ENCODE measurements around the gene FEN1.

Gene FEN1

GRCh38 chr11:61795459-61795858 lies 2.7 kb downstream of the FEN1 start:
- no peak for DNase-seq (ENCODE audit: low read depth)

GRCh38 chr11:61795876-61796526 lies 3.3 kb downstream of the FEN1 start:
- DNase-seq (ENCODE audit: low read depth): no peak

- DNase-seq (ENCODE audit: low read depth): no peak
Observed at GRCh38 chr11:61797263-61797944, 4.7 kb downstream of the FEN1 start.

- DNase-seq (ENCODE audit: low read depth): no peak
Observed at GRCh38 chr11:61799665-61800284, 7.1 kb downstream of the FEN1 start.

- DNase-seq (ENCODE audit: low read depth): no peak
Observed at GRCh38 chr11:61800331-61801281, 7.9 kb downstream of the FEN1 start.

- no peak for DNase-seq (ENCODE audit: low read depth)
Observed at GRCh38 chr11:61802605-61803004, 9.9 kb downstream of the FEN1 start.

- DNase-seq (ENCODE audit: low read depth): no peak
Observed at GRCh38 chr11:61803889-61804647, 11.4 kb downstream of the FEN1 start.

GRCh38 chr11:61805146-61805545 lies 12.4 kb downstream of the FEN1 start:
- DNase-seq (ENCODE audit: low read depth): no peak

- no peak for DNase-seq (ENCODE audit: low read depth)
Observed at GRCh38 chr11:61806785-61807184, 14.1 kb downstream of the FEN1 start.

- DNase-seq (ENCODE audit: low read depth): no peak
Observed at GRCh38 chr11:61810671-61811175, 18.0 kb downstream of the FEN1 start.

GRCh38 chr11:61811831-61812230 lies 19.1 kb downstream of the FEN1 start:
- DNase-seq (ENCODE audit: low read depth): no peak

- DNase-seq (ENCODE audit: low read depth): no peak
Observed at GRCh38 chr11:61812736-61813411, 20.2 kb downstream of the FEN1 start.

GRCh38 chr11:61814247-61814957 lies 21.7 kb downstream of the FEN1 start:
- DNase-seq (ENCODE audit: low read depth): no peak

- DNase-seq (ENCODE audit: low read depth): no peak
Observed at GRCh38 chr11:61814958-61815789, 22.5 kb downstream of the FEN1 start.

- DNase-seq (ENCODE audit: low read depth): no peak
Observed at GRCh38 chr11:61815790-61816735, 23.4 kb downstream of the FEN1 start.

- no peak for DNase-seq (ENCODE audit: low read depth)
Observed at GRCh38 chr11:61816736-61817455, 24.2 kb downstream of the FEN1 start, which contains the start of gene FADS1. Gene FADS1 (minus strand): TSS chr11:61817003. CDS start chr11:61816929, 74 bp downstream.
